GM19240 (cell line): Measurements from ENCODE around the gene PTPA.

Experiments
- DNase-seq: peaks from one replicate; pipeline ENCODE4 v3.0.0; 2011; ENCODE audit warnings: low spot score; ENCODE audit not compliant: insufficient read length

The PTPA gene

DNA sequence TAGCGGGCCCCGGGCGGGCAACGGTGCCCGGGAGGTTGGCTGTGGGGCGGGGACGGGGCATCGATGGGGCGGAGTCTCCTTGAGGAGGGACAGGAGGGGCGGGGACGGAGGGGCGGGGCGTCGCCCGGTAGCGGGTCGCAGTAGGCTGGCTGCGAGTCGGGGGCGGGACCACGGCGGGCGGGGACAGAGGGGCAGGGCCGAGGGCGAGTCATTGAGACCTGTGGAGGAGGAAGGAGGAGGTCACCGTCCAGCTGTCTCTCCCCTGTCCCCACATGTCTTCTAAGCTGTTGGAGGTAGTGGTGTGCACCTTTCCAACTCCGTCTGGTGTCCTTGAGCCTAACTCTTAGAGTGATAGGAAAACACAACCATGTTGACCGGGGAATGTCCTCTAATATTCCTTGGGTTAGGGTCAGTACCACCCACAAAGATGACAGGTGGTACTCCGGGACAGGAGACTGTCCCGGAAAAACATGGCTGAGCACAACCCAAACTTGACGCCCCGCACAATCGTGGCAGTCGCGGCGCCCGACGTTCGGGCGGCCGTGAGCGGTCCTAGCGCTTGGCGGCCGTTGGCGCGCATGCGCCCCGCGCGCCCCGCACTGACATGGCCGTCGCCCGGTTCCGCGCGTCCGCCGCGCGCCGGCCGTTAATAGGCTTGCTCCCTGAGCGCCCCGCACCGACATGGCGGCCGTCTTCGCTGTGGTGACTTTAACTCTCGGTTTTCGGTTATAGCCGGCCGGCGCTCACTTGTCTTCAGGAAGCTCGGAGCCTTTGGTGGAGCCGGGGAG is at the start of gene PTPA, which contains the start of gene CRAT:
TSS of gene PTPA (plus strand) at position 676 of the 788 bp plus-strand sequence. CDS start 186 bp downstream, outside the sequence.
TSS of gene CRAT (minus strand) at position 54 of the 788 bp plus-strand sequence. CDS start 284 bp downstream, outside the sequence.
- peak; percentile 97 for DNase-seq

GRCh38 chr9:129063061-129063460 is 48.2 kb upstream of the PTPA start:
- no peak for DNase-seq

DNA sequence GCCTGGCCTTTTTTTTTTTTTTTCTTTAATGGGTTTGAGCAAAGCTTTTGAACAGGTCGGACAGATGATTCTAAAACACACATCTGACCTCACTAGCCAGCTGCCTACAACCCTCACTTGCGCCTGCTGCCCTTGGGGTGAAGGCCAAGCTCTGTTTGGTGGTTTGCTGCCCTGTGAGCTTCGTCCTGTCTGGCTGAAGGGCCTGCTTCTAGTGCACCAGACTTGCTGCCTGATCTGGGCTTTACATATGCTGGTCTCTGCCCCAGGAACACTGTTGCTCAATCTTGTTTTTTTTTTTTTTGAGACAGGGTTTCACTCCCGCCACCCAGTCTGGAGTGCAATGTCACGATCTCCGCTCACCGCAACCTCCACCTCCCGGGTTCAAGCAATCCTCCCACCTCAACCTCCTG is 46.7 kb upstream of the PTPA start:
- no peak for DNase-seq

DNA sequence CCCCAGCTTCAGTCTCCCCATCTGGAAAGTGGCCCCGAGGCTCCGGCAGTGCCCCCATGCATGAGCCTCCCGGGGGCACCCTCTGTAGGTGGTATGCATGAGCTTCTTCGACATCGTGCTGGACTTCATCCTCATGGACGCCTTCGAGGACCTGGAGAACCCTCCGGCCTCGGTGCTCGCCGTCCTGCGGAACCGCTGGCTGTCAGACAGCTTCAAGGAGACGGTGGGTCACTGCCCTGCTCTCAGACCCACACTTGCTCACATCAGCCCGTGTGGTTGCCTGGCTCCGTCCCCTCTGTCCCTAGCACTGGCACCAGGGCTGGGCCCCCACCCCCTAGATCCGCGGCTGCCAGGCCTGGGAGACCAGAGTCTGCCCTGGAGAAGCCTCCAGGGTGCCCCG is 43.1 kb upstream of the PTPA start:
- no peak for DNase-seq

DNA sequence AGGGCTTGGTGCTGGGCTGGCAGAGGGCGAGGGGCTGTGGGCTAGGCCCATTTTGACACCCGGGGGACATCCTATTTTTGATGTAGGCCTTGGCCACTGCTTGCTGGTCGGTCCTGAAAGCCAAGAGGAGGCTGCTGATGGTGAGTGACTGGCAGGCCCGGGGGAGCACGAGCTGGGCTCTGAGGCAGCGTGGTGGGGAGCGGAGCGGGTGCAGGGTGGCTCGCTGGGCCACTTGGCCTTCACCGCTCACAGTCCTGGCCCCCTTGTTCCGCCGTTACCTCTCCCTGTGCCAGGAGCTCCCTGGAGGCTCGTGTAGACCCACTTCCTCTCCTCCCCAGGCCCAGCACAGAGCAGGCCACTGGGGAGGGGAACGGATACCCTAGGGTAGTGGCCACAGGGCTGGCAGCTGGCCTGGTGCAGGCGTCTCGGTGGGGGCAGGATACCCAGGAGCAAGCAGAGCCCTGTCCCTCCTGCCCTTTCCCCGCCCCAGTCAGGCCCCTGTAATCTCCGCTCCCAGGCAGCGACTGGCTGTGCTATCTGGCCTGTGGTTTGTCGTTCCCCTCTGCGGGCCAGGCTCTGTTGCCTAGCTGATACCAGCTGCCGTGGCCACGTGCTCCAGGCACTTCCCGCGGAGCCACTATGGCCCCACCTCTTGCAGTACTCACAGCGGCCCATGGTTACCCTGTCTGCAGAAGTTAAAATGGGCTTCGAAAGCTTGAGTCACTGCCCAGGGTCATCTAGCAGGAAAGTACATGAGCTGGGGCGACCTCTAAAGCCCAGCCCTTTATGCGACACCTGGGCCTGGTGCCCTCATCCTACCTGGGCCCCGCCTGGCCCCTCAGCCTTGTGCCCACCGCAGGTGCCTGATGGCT is 42.0 kb upstream of the PTPA start:
- peak; percentile 24 for DNase-seq

DNA sequence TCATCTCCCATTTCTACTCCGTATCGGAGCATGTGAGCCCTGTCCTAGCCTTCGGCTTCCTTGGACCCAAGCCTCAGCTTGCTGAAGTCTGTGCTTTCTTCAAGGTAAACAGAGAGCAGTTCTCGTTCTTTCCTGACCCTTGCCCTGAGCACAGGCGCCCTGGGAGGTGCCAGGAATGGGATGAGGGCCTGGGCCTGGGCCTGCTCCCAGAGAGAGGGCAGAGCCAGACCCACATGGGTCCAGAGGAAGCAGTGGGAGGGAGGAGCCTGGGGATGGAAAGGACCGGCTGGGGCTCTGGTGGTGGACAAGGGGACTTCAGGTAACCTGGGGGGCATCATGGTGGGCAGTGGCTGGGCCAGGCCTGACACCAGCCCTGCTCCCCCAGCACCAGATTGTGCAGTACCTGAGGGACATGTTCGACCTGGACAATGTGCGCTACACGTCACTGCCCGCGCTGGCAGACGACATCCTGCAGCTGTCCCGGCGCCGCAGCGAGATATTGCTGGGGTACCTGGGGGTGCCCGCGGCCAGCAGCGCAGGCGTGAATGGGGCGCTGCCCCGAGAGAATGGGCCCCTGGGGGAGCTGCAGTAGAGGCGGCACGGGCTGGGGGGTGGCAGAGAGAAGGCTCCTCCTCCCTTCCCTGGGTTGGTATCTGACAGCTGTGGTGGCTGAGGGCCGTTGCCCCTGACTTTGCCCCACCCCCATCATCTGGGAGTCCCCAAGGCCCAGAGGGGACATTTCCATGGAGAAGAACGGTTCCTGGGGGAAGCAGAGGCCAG is 41.2 kb upstream of the PTPA start:
- no peak for DNase-seq

- DNase-seq, result no peak
Observed at GRCh38 chr9:129070696-129071525, 40.3 kb upstream of the PTPA start.

DNA sequence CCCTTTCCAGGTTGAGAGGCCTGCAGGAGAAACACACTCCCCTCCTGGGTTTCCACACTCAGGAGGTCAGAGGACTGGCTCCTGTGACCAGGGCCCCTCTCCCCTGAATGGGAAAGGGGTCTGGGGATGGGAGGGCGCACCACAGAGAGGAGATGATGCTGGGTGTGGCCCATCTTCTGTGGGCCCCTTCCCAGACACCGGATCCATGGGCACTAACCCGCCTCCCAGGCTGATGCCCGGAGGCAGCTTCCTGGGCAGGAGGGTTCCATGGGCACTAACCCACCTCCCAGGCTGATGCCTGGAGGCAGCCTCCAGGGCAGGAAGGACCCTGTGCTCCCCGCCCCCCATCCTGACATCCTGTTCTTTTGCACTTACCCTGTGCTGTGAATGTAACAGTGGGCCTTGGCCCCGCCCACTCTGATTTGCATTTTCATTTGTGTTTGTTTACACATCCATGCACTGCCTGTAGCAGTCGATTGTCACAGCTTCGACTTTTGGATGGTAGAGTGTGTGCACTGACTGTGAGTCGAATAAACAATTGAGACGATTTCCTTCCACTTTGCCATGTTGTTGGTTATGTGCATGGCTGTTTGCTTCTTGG is 39.6 kb upstream of the PTPA start:
- DNase-seq, result no peak

GRCh38 chr9:129072171-129072570 is 39.0 kb upstream of the PTPA start:
- DNase-seq, result no peak

- DNase-seq, result no peak
Observed at GRCh38 chr9:129073404-129073803, 37.8 kb upstream of the PTPA start.

DNA sequence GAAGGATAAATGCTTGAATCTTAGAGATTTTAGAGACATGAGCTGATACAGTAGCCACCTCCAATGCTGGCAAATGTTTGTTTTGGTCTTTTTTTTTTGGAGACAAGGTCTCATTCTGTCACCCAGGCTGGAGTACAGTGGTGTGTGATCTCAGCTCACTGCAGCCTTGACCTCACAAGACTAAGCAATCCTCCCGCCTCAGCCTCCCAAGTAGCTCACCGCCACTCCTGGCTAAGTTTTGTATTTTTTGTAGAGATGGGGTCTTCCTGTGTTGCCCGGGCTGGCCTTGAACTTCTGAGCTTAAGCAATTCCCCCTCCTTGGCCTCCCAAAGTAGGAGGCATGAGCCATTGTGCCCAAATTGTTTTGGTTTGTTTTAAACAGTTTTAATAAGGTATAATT is 37.1 kb upstream of the PTPA start:
- DNase-seq, result no peak

DNA sequence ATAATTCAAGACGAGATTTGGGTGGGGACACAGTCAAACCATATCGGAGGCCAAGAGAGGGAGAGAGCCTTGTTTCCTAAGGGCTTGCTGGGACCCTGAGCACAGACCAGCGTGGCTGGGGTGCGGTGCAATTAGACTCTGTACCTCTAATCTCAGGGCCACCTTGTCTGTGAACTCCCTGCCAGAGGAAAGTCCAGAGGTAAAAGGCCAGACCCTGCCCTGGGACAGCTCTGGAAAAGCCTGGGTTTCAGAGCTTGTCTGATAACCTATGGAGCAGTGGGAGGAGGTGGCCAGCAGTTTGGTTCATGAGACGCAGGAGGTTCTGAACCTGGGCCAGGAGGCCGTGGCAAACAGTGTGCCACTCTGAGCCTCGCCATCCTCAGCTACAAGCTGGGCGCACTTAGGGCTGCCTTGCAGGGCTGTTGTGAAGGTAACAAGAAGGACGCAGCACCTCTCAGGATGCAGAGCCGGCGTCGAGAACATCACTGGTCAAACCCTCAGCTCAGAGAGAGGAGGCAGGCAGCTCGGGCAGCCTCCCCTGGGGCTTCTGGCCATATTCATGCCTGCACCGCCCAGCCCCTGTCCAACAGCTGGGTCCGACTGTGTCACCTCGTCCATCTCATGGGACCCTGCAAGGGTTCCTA is 35.1 kb upstream of the PTPA start:
- no peak for DNase-seq

DNA sequence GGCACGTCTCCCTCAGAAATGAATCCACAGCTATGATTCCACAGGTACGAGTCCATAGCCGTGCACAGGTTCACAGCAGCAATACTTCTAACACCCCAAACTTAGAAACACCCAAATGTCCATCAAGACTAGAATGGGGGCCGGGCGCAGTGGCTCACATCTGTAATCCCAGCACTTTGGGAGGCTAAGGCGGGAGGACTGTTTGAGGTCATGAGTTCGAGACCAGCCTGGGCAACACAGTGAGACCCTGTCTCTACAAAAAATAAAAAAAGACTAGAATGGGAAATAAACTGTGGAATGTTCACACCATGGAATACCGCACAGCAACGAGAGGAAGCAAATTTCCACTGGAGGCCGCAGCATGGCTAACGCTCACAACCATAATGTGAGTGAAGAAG is 34.6 kb upstream of the PTPA start:
- DNase-seq, result no peak

GRCh38 chr9:129077236-129077635 is 34.0 kb upstream of the PTPA start:
- no peak for DNase-seq

DNA sequence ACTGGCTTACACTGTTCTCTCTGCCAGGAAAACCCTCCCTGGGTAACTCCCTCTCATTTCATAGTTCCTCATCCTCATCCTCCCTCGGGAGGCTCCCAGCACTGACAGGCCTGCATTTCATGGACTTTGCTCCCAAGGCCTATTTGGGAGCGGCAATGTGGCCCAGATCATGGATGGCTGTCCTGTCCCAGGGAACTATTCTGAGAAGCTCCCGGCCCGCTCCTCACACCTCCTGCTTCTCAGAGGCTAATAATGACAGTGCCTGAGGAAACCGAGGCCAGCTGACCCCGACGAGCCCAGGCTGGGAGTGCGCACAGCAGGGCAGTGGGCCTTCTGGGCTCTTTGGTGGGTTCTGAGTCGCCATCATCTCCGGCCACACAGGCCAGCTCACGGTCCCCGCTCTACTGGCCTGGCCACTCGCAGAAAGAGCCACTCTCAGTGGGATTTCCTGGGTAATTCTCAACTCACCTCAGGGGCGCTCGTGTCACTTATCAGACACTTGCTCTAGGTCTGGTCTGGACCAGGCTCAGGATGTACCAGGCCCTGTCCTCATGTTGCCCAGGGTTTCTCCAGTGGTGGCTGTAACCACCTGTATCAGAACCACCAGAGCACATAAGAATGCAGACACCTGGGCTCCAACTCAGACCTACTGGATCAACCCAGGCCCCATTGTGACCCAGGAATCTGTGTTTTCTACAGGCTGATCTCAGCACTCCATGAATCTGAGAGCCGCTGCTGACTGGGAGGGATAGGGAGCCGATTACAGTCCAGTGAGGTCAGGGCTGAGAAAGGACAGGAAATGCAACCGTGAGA is 32.3 kb upstream of the PTPA start:
- no peak for DNase-seq

- DNase-seq, result no peak
Observed at GRCh38 chr9:129079829-129080228, 31.4 kb upstream of the PTPA start.

DNA sequence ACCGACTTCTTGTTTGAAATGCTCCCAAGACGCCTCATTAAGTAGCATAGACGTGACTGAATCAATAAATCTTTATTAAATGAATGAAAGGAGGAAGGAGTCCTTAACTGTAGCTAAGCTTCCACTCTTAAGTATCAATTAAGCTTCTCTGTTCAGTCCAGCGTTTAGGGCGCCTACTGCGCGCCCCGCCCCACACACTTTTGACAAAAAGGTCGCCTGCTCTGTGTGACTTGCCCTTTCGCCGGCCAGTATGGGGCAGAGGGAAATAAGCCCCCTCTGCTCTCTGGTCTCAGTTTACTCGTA is 31.0 kb upstream of the PTPA start:
- DNase-seq, result no peak

GRCh38 chr9:129080601-129081387 is 30.4 kb upstream of the PTPA start, which contains the start of gene DOLPP1:
Gene DOLPP1, plus strand, starts transcription at chr9:129081111. Its CDS starts 21 bp downstream, at chr9:129081132.
- DNase-seq, result peak; percentile 97
